Stimulated activated CD4-positive, alpha-beta T cell treated with anti-CD3 and anti-CD28 coated beads, Interleukin-1b, Interleukin-23, amount 100 ng/mL, for 24 hours (primary cell): ENCODE results near the gene TXNDC17.
"Not testable (repeated sequence)": the region's sequence is repeated elsewhere in the genome, so short reads cannot be mapped to it uniquely, and the experiment has no call there.

Experiments used
- DNase-seq, 4 experiments: peaks; one replicate each; pipeline ENCODE4 v3.0.0-alpha.2; 2020; ENCODE audit warnings: low read depth in 4 of 4, low spot score in 1 of 4

Gene TXNDC17

GRCh38 chr17:6682339-6682738 lies 41.5 kb downstream of the TXNDC17 start:
- no peak for DNase-seq

GRCh38 chr17:6683081-6683684 lies 42.3 kb downstream of the TXNDC17 start:
- no peak for DNase-seq

GRCh38 chr17:6683730-6684459 lies 43.0 kb downstream of the TXNDC17 start:
- DNase-seq, result no peak

DNA sequence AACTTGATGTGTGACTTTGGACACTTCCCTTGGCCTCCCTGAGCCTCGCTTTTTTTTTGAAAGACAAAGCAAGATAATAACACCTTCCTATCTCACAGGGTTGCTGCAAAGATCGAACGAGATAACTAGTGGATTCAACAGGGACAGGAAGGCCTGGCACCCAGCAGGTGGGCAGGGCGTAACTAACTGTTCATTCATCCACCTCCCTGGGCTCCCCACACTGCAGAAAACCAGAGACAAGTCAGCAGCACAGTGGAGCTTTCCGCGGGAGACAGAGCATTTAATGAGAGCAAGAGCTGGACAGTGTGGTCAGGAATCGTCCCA lies 43.6 kb downstream of the TXNDC17 start:
- DNase-seq, result no peak

GRCh38 chr17:6684881-6685767 lies 44.3 kb downstream of the TXNDC17 start:
- DNase-seq, result no peak

DNA sequence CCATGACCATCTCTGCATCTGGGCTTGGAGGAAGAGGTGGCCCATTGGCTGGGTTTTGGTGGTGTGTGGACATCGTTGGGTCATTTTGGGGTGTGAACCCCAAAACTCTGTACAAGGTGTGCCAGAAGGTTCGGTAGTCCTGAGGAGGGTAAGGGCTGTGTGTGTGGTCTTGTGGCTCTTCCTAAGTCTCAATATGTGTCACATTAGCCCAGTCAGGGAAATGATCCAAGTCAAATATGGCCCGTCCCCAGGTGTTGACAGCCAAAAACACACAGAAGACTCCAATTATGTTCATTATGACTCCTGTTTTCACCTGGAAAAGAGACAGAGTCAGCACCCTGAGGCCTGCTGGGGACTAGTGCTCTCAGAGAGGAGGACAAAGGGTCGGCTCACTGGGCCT lies 45.2 kb downstream of the TXNDC17 start:
- DNase-seq, result no peak

GRCh38 chr17:6688944-6689343 lies 48.1 kb downstream of the TXNDC17 start:
- no peak for DNase-seq

GRCh38 chr17:6690641-6691040 lies 49.8 kb downstream of the TXNDC17 start:
- DNase-seq, result no peak

GRCh38 chr17:6691546-6691945 lies 50.7 kb downstream of the TXNDC17 start:
- DNase-seq, result no peak

- DNase-seq, result not testable (repeated sequence)
Measured at GRCh38 chr17:6691958-6692357, 51.1 kb downstream of the TXNDC17 start.
